ENCODE results near the gene TWSG1.

DNA sequence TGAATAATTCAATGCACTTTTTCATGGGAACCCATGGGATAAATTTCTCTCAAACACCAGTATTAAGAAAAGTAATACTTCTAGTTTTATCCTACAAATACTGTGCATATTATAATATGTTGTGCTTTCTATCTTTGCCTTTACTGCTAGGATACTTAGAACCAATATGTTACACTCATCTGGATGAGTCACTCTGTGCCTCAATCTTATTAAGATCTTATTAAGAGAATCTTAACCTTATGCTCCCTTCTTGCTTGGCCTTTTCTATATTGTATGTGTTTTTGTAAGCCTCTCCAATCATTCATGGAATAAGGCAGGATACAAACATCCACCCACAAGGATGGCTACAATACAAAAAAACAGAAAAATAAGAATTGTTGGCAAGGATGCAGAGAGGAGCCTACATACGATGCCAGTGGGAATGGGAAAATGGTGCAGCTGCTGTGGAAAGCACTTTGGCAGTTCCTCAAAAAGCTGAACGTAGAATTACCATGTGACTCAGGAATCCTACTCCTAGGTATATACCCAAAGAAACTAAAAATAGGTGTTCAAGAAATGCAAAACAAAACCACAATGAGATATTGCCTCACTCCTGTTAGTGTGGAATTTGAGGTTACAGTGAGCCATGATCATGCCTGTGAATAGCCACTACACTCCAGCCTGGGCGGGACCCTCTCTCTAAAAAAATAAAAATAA lies 10.7 kb upstream of the TWSG1 start:
- TF ChIP-seq GATA2 (IDR thresholded peaks at IDR 0.05; ENCODE audit: low read depth, low read length) (no peak), GATA3 (IDR thresholded peaks at IDR 0.05; ENCODE audit: low read depth, low read length) (no peak)
